GM19328 (cell line): ENCODE data around the gene SLC30A4.

Experiments
- ATAC-seq: cut with Tn5 transposase; IDR thresholded peaks from one replicate; pipeline ENCODE4 v1.9.1; 2021; ENCODE audit warnings: mild to moderate bottlenecking, moderate library complexity; ENCODE audit not compliant: unreplicated experiment

The SLC30A4 gene

GRCh38 chr15:45454814-45455213 lies 67.7 kb downstream of the SLC30A4 start:
- peak; percentile 55 for ATAC-seq

- ATAC-seq = no peak
Measured at GRCh38 chr15:45451265-45451664, 71.3 kb downstream of the SLC30A4 start.

GRCh38 chr15:45449916-45450867 lies 72.4 kb downstream of the SLC30A4 start:
- ATAC-seq = no peak

GRCh38 chr15:45449395-45449794 lies 73.2 kb downstream of the SLC30A4 start:
- ATAC-seq = no peak

- no peak for ATAC-seq
Measured at GRCh38 chr15:45448066-45448915, 74.3 kb downstream of the SLC30A4 start.

- no peak for ATAC-seq
Measured at GRCh38 chr15:45443645-45444044, 78.9 kb downstream of the SLC30A4 start.

GRCh38 chr15:45442507-45443135 lies 79.9 kb downstream of the SLC30A4 start:
- ATAC-seq = no peak

GRCh38 chr15:45441686-45442085 lies 80.9 kb downstream of the SLC30A4 start:
- ATAC-seq = no peak

GRCh38 chr15:45441036-45441435 lies 81.5 kb downstream of the SLC30A4 start:
- no peak for ATAC-seq

- no peak for ATAC-seq
Measured at GRCh38 chr15:45439521-45440260, 82.9 kb downstream of the SLC30A4 start.

- no peak for ATAC-seq
Measured at GRCh38 chr15:45435124-45435903, 87.2 kb downstream of the SLC30A4 start.

GRCh38 chr15:45434078-45434567 lies 88.4 kb downstream of the SLC30A4 start:
- no peak for ATAC-seq

GRCh38 chr15:45431511-45431910 lies 91.0 kb downstream of the SLC30A4 start:
- no peak for ATAC-seq

GRCh38 chr15:45429941-45430792 lies 92.4 kb downstream of the SLC30A4 start:
- peak; percentile 58 for ATAC-seq
